ENCODE data around the gene CYP2W1.

DNA sequence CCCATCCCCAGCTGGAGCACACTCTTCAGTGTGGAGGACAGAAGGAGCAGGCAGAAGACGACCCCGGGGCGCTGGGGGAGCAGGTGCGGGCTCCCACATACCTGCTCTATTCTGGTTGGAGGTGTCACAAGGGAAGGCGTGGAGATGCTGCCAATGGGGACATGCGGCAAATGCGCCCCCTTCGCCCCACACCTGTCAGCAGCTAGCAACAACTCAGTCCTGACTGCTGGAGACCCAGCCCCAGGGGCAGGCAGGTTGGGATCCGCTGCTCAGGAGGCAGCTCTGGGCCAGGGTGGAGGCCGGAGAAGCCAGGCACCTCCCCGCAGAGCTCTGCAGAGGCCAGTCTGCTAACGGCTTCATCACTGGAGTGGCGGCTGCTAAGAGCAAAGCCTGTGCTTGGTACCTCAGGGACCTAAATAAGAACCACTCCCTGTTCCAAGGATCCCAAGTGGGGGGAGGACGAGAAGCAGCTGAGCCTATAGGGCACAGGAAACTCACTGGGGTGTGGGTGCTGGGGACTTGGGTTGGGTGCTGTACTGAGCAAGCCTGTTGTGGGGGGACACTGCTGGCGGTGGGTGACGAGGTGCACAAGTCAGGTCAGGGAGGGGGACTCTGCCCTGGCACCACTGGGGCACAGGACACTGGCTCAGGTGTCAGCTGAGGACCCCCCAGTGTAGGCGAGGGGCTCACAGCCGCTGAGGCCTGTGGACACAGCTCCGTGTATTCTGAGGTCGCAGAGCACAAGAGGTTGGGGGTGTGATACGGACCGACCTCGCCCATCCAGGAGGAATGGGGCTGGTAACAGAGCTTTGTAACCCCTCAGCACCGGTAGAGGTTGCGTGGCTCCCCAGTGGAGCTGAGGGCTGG is 42.1 kb downstream of the CYP2W1 start:
- TF ChIP-seq, protein P1, sequence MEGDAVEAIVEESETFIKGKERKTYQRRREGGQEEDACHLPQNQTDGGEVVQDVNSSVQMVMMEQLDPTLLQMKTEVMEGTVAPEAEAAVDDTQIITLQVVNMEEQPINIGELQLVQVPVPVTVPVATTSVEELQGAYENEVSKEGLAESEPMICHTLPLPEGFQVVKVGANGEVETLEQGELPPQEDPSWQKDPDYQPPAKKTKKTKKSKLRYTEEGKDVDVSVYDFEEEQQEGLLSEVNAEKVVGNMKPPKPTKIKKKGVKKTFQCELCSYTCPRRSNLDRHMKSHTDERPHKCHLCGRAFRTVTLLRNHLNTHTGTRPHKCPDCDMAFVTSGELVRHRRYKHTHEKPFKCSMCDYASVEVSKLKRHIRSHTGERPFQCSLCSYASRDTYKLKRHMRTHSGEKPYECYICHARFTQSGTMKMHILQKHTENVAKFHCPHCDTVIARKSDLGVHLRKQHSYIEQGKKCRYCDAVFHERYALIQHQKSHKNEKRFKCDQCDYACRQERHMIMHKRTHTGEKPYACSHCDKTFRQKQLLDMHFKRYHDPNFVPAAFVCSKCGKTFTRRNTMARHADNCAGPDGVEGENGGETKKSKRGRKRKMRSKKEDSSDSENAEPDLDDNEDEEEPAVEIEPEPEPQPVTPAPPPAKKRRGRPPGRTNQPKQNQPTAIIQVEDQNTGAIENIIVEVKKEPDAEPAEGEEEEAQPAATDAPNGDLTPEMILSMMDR (IDR thresholded peaks at IDR 0.05), result no peak
- no peak for TF ChIP-seq POLR2A (IDR thresholded peaks at IDR 0.05)
